SU-DHL-6 (cell line): ENCODE data around the gene CST4.
"Not testable (repeated sequence)": the region's sequence is repeated elsewhere in the genome, so short reads cannot be mapped to it uniquely, and the experiment has no call there.

Source experiments
- H2AFZ ChIP-seq: fragments of 200-600 bp; sonication (generic); 2 replicates; pipeline ENCODE4 v1.6.1; 2014; ENCODE audit warnings: low read depth, mild to moderate bottlenecking, moderate library complexity, mixed read lengths, antibody characterized with exemption, low read length; ENCODE audit not compliant: severe bottlenecking
- H3F3A ChIP-seq: fragments of 200-600 bp; shearing (Covaris generic); 2 replicates; pipeline ENCODE4 v1.6.0; 2016; ENCODE audit warnings: antibody characterized with exemption, mild to moderate bottlenecking; ENCODE audit not compliant: insufficient read depth
- H3K27ac ChIP-seq: fragments of 200-600 bp; sonication (generic); 2 replicates; pipeline ENCODE4 v1.5.1; 2016; ENCODE audit warnings: low read depth, mild to moderate bottlenecking, low read length, moderate library complexity, mixed read lengths
- H3K27me3 ChIP-seq: fragments of 200-600 bp; sonication (generic), shearing (Covaris generic); 2 replicates; pipeline ENCODE4 v1.6.0; 2014; ENCODE audit warnings: mild to moderate bottlenecking, low read length
- H3K36me3 ChIP-seq: fragments of 200-600 bp; sonication (generic); 2 replicates; pipeline ENCODE4 v1.6.1; 2014; ENCODE audit warnings: mild to moderate bottlenecking, low read length, mixed read lengths
- H3K4me2 ChIP-seq: fragments of 300-600, 200-600 bp; shearing (Covaris generic), sonication (generic); 2 replicates; pipeline ENCODE4 v1.6.0; 2014; ENCODE audit warnings: low read length, low read depth, mild to moderate bottlenecking; ENCODE audit not compliant: poor library complexity, severe bottlenecking
- H3K4me3 ChIP-seq: fragments of 200-600 bp; sonication (generic); 2 replicates; pipeline ENCODE4 v1.5.1; 2014; ENCODE audit warnings: antibody characterized with exemption, low read length, mild to moderate bottlenecking, mixed read lengths; ENCODE audit not compliant: insufficient read depth, poor library complexity, severe bottlenecking
- H3K79me2 ChIP-seq: fragments of 200-600 bp; sonication (generic); 2 replicates; pipeline ENCODE4 v1.6.1; 2014; ENCODE audit warnings: mild to moderate bottlenecking, low read length, moderate library complexity; ENCODE audit not compliant: insufficient read depth
- H3K9ac ChIP-seq: fragments of 200-600 bp; sonication (generic); 2 replicates; pipeline ENCODE4 v1.7.0; 2014; ENCODE audit warnings: mild to moderate bottlenecking, low read length
- H3K9me2 ChIP-seq: fragments of 200-600 bp; sonication (generic); replicated peaks from 2 replicates; pipeline ENCODE4 v1.6.1; 2014; ENCODE audit warnings: low read length; ENCODE audit not compliant: insufficient read depth
- H3K9me3 ChIP-seq: fragments of 200-600 bp; sonication (generic); 2 replicates; pipeline ENCODE4 v1.6.1; 2014; ENCODE audit warnings: low read length, mixed read lengths; ENCODE audit not compliant: insufficient read depth
- H4K20me1 ChIP-seq: fragments of 200-600 bp; sonication (generic); 2 replicates; pipeline ENCODE4 v1.6.1; 2014; ENCODE audit warnings: low read depth, mild to moderate bottlenecking, antibody characterized with exemption, low read length, moderate library complexity, mixed read lengths
- EZH2phosphoT487 ChIP-seq: fragments of 200-600 bp; sonication (generic), shearing (Covaris generic); conservative IDR thresholded peaks from 2 replicates; pipeline ENCODE4 v1.6.1; 2018; ENCODE audit warnings: mild to moderate bottlenecking, antibody characterized with exemption, low read length, moderate library complexity, mixed read lengths
- TF ChIP-seq, protein P1 (sequence below): fragments of 200-600 bp; sonication (generic); IDR thresholded peaks from one replicate; pipeline ENCODE4 v1.5.1; 2017; ENCODE audit warnings: antibody characterized with exemption, mild to moderate bottlenecking, low read length, moderate library complexity; ENCODE audit not compliant: insufficient read depth, poor library complexity, severe bottlenecking

The CST4 gene

DNA sequence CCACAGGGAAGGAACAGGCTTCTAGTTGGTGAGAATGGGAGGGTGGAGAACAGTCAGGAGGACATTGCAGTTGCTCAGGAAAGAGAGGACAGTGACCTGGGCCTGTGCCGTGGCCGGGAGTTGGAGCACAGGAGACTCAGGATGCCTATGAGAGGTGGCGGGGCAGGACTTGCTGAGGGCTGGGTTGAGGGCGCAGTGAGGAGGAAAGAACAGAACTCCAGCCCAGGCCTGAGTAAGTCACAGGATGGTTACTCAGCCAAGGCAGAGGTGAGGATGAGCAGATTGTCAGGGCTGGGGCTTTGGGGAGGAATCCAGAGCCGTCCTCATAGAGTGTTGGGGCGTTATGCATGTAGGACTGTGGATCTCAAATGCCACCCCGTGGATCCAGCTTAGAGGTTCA, 21.2 kb downstream of the CST4 start:
- H3K4me2 ChIP-seq: no peak overlapping the region
- H3K9me2 ChIP-seq: no peaks in the 10 kb centered on the region
- H3K27ac ChIP-seq: no peak overlapping the region
- no peak overlapping the region for H2AFZ ChIP-seq
- no peaks in the 10 kb centered on the region for H3F3A ChIP-seq
- no peaks in the 10 kb centered on the region for H3K27me3 ChIP-seq
- no peak overlapping the region for H3K4me3 ChIP-seq
- H3K79me2 ChIP-seq: no peaks in the 10 kb centered on the region
- H3K9me3 ChIP-seq: no peaks in the 10 kb centered on the region
- TF ChIP-seq, protein P1, sequence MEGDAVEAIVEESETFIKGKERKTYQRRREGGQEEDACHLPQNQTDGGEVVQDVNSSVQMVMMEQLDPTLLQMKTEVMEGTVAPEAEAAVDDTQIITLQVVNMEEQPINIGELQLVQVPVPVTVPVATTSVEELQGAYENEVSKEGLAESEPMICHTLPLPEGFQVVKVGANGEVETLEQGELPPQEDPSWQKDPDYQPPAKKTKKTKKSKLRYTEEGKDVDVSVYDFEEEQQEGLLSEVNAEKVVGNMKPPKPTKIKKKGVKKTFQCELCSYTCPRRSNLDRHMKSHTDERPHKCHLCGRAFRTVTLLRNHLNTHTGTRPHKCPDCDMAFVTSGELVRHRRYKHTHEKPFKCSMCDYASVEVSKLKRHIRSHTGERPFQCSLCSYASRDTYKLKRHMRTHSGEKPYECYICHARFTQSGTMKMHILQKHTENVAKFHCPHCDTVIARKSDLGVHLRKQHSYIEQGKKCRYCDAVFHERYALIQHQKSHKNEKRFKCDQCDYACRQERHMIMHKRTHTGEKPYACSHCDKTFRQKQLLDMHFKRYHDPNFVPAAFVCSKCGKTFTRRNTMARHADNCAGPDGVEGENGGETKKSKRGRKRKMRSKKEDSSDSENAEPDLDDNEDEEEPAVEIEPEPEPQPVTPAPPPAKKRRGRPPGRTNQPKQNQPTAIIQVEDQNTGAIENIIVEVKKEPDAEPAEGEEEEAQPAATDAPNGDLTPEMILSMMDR: no peak
- TF ChIP-seq EZH2phosphoT487: no peak
- no peaks in the 10 kb centered on the region for H4K20me1 ChIP-seq
- H3K9ac ChIP-seq: no peak overlapping the region
- H3K36me3 ChIP-seq: no peaks in the 10 kb centered on the region

DNA sequence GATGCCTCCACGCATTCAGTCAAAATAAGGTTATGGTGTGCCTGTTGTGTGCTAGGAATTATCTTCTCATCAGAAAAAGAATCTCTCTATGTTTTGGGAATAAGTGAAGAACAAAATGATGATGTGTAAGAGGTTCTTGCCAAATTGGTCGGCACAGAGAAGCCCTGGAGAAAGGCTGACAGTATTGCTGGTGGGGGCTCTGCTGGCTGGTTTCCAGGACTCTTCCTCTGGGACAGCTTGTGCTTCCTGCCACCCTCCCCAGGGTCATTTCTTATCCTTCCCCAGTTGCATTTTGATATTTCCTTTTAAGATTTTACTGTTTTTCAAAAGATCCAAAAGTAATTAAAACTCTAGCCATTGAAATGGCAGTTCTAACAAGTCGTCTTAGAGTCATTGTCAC, 22.1 kb downstream of the CST4 start:
- Histone ChIP-seq H3K9me2 (no peaks in the 10 kb centered on the region), H2AFZ (no peak overlapping the region), H3K79me2 (no peaks in the 10 kb centered on the region), H3K27ac (no peak overlapping the region), H4K20me1 (no peaks in the 10 kb centered on the region), H3K9me3 (no peaks in the 10 kb centered on the region), H3F3A (no peaks in the 10 kb centered on the region), H3K36me3 (no peaks in the 10 kb centered on the region), H3K9ac (no peak overlapping the region), H3K27me3 (no peaks in the 10 kb centered on the region), H3K4me3 (no peak overlapping the region), H3K4me2 (no peak overlapping the region)
- TF ChIP-seq EZH2phosphoT487: no peak
- TF ChIP-seq, protein P1: no peak

DNA sequence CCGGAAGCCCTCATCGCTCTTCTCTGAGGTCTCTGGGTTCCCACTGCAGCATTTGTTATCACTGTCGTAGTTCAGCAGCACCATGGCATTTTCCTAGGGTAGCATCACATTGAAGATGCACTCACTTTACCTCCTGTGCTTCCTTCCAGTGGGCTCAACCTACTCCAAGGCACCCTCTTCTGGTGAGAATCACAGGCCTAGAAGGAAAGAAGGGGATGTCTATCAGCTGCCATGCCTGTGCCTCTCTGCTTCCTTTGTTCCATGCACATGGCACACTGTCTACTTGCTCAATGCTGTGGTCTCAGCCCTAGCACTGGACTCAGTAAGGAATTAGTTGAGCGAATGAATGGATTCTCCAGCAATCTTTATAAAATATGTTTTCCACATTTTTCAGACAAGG, 22.6 kb downstream of the CST4 start:
- no peaks in the 10 kb centered on the region for H3K9me3 ChIP-seq
- no peaks in the 10 kb centered on the region for H4K20me1 ChIP-seq
- no peak overlapping the region for H2AFZ ChIP-seq
- H3K9me2 ChIP-seq: no peaks in the 10 kb centered on the region
- no peaks in the 10 kb centered on the region for H3K27me3 ChIP-seq
- TF ChIP-seq EZH2phosphoT487: no peak
- TF ChIP-seq, protein P1: no peak
- H3K4me2 ChIP-seq: no peak overlapping the region
- no peak overlapping the region for H3K27ac ChIP-seq
- H3K9ac ChIP-seq: no peak overlapping the region
- H3K4me3 ChIP-seq: no peak overlapping the region
- no peaks in the 10 kb centered on the region for H3K36me3 ChIP-seq
- no peaks in the 10 kb centered on the region for H3K79me2 ChIP-seq
- no peaks in the 10 kb centered on the region for H3F3A ChIP-seq

DNA sequence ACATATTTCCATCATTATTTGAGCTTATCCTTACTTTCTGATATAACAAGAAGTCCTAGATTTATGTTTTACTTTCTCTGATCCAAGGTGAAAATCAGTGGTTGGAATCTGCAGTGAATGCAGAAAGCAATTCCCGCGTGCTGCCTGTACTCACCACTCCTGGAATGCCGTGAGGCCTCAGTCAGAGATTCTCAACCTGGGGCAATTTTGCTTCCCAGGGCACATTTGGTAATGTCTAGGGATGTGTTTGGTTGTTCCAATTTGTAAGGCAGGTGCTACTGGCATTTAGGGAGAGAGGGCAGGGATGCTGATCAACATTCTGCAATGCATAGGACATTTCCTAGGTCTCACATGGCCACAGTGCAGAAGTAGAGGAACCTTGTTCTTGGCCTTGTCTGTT, 23.9 kb downstream of the CST4 start:
- Histone ChIP-seq H3K9ac (no peak overlapping the region), H3K36me3 (no peaks in the 10 kb centered on the region), H3K9me2 (no peaks in the 10 kb centered on the region), H3F3A (no peaks in the 10 kb centered on the region), H3K4me2 (no peak overlapping the region), H3K27me3 (no peaks in the 10 kb centered on the region), H3K9me3 (no peaks in the 10 kb centered on the region), H3K79me2 (no peaks in the 10 kb centered on the region), H3K4me3 (no peak overlapping the region), H3K27ac (no peak overlapping the region), H2AFZ (no peak overlapping the region), H4K20me1 (no peaks in the 10 kb centered on the region)
- TF ChIP-seq, protein P1: no peak
- TF ChIP-seq EZH2phosphoT487: no peak

DNA sequence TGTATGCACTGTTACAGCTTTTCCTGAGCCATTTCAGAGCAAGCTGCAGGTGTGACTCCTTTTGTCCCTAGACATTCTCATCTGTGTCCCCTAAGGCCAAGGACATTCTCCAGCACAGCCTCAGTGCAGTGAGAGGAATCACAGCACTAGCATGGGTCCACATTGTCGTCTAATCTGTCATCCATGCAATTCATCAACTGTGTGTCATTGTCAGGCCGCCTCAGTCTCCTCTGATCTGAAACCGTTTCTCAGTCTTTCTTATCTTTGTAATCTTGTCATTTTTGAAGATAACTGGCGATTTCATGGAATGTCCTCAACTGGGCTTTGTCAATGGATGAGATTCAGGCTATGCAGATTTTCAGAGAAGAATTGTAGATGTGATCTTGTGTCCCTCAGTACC, 24.8 kb downstream of the CST4 start:
- not testable (repeated sequence) for H3K9ac ChIP-seq, H2AFZ ChIP-seq

More for the DNA sequence above, 24.8 kb downstream of the CST4 start:
- not testable (repeated sequence) for H4K20me1 ChIP-seq, H3K79me2 ChIP-seq, H3K4me3 ChIP-seq, H3K4me2 ChIP-seq, H3K27me3 ChIP-seq, H3K9me2 ChIP-seq, H3F3A ChIP-seq, H3K9me3 ChIP-seq, H3K27ac ChIP-seq, H3K36me3 ChIP-seq
